Activated CD8-positive, alpha-beta memory T cell treated with anti-CD3 and anti-CD28 coated beads, Interleukin-2, amount 50 U/mL, for 24 hours (primary cell): ENCODE results near the gene PRR23E.

Experiments used
- DNase-seq: peaks from one replicate; pipeline ENCODE4 v3.0.0-alpha.2; 2020; ENCODE audit errors: extremely low read depth

PRR23E gene

GRCh38 chr3:127165036-127165435 is 27.9 kb upstream of the PRR23E start:
- no peak for DNase-seq

- no peak for DNase-seq
Measured at GRCh38 chr3:127165694-127166485, 27.0 kb upstream of the PRR23E start.

GRCh38 chr3:127166501-127167065 is 26.3 kb upstream of the PRR23E start:
- DNase-seq = no peak

GRCh38 chr3:127167315-127168043 is 25.5 kb upstream of the PRR23E start:
- DNase-seq = no peak

- no peak for DNase-seq
Measured at GRCh38 chr3:127168271-127168670, 24.7 kb upstream of the PRR23E start.

GRCh38 chr3:127170814-127171213 is 22.1 kb upstream of the PRR23E start:
- no peak for DNase-seq

- no peak for DNase-seq
Measured at GRCh38 chr3:127171320-127171719, 21.6 kb upstream of the PRR23E start.

GRCh38 chr3:127171721-127172120 is 21.2 kb upstream of the PRR23E start:
- DNase-seq = no peak

- no peak for DNase-seq
Measured at GRCh38 chr3:127172211-127172610, 20.7 kb upstream of the PRR23E start.

GRCh38 chr3:127172781-127173515 is 20.0 kb upstream of the PRR23E start:
- DNase-seq = no peak

- DNase-seq = no peak
Measured at GRCh38 chr3:127173516-127174166, 19.3 kb upstream of the PRR23E start.

- no peak for DNase-seq
Measured at GRCh38 chr3:127174284-127174683, 18.6 kb upstream of the PRR23E start.

GRCh38 chr3:127174715-127175140 is 18.2 kb upstream of the PRR23E start:
- DNase-seq = no peak

- no peak for DNase-seq
Measured at GRCh38 chr3:127175272-127175671, 17.7 kb upstream of the PRR23E start.

GRCh38 chr3:127177226-127177625 is 15.7 kb upstream of the PRR23E start:
- no peak for DNase-seq

GRCh38 chr3:127180859-127181258 is 12.1 kb upstream of the PRR23E start:
- no peak for DNase-seq

- no peak for DNase-seq
Measured at GRCh38 chr3:127182431-127182830, 10.5 kb upstream of the PRR23E start.

GRCh38 chr3:127182848-127183714 is 9.8 kb upstream of the PRR23E start:
- DNase-seq = no peak

- DNase-seq = no peak
Measured at GRCh38 chr3:127183931-127184869, 8.7 kb upstream of the PRR23E start.

GRCh38 chr3:127184870-127185216 is 8.1 kb upstream of the PRR23E start:
- DNase-seq = no peak
